K562 (cell line): ENCODE results near the gene CSKMT.

Experiments used
- CTCF ChIP-seq, 3 experiments: IDR thresholded peaks in 2 of 3; conservative IDR thresholded peaks in 1 of 3; 2 replicates each; pipeline ENCODE4 v1.5.1; 2011 to 2012; ENCODE audit warnings: low read length in 3 of 3, mild to moderate bottlenecking in 3 of 3, control low read depth in 2 of 3, improper control_type of control experiment in 1 of 3, inconsistent platforms in 1 of 3, low read depth in 1 of 3, mixed read lengths in 1 of 3, moderate library complexity in 1 of 3; ENCODE audit not compliant: insufficient read depth in 2 of 3
- MTA1 ChIP-seq: fragments of 450-650 bp; IDR thresholded peaks from 2 replicates; pipeline ENCODE4 v1.6.1; 2017; ENCODE audit warnings: borderline replicate concordance
- ZBTB8A ChIP-seq: fragments of 450-650 bp; IDR thresholded peaks from 2 replicates; pipeline ENCODE4 v1.6.1; 2018; ENCODE audit warnings: mild to moderate bottlenecking, moderate library complexity; ENCODE audit not compliant: partially characterized antibody
- ZNF586 ChIP-seq: fragments of 450-650 bp; formaldehyde crosslinking; conservative IDR thresholded peaks from 2 replicates; pipeline ENCODE4 v1.4.0; 2020; ENCODE audit warnings: mild to moderate bottlenecking, moderate library complexity

DNA sequence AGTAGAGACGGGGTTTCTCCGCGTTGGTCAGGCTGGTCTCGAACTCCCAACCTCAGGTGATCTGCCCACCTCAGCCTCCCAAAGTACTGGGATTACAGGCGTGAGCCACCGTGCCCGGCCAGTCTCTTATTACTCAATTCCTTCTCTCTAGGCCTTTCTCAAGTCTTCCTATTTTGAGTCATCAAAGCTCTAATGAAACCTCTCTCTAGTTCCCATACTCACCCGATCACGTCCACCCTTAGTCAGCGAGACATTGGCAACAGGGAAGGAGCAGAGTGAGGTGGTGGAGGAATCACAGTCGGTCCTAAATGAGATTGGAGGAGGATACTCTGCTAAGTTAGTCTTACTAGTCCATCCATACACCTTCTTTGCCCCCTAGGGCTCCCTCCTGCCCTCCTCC is 37.1 kb downstream of the CSKMT start:
- TF ChIP-seq CTCF (IDR thresholded peaks at IDR 0.05 in 2 of 3, conservative IDR thresholded peaks at IDR 0.05 in 1 of 3; ENCODE audit: insufficient read depth in 2 of 3, low read depth in 1 of 3, low read length in 3 of 3): no peak
- TF ChIP-seq ZNF586: no peak
- TF ChIP-seq MTA1: no peak
- no peak for TF ChIP-seq ZBTB8A
